AG09319 (cell line): ENCODE results near the gene TMEM52.

ENCODE experiments used
- DNase-seq: peaks from one replicate; pipeline ENCODE4 v3.0.0-alpha.2; 2010; ENCODE audit warnings: low read depth; ENCODE audit errors: extremely low read depth
- TF ChIP-seq, protein P1 (sequence below): IDR thresholded peaks from 2 replicates; pipeline ENCODE4 v1.5.1; 2011; ENCODE audit warnings: low read depth, mild to moderate bottlenecking, inconsistent platforms, low read length, moderate library complexity

TMEM52 gene

GRCh38 chr1:1962752-1963151 is 43.7 kb upstream of the TMEM52 start:
- TF ChIP-seq, protein P1, sequence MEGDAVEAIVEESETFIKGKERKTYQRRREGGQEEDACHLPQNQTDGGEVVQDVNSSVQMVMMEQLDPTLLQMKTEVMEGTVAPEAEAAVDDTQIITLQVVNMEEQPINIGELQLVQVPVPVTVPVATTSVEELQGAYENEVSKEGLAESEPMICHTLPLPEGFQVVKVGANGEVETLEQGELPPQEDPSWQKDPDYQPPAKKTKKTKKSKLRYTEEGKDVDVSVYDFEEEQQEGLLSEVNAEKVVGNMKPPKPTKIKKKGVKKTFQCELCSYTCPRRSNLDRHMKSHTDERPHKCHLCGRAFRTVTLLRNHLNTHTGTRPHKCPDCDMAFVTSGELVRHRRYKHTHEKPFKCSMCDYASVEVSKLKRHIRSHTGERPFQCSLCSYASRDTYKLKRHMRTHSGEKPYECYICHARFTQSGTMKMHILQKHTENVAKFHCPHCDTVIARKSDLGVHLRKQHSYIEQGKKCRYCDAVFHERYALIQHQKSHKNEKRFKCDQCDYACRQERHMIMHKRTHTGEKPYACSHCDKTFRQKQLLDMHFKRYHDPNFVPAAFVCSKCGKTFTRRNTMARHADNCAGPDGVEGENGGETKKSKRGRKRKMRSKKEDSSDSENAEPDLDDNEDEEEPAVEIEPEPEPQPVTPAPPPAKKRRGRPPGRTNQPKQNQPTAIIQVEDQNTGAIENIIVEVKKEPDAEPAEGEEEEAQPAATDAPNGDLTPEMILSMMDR: no peak
- DNase-seq: no peak

- DNase-seq: no peak
- TF ChIP-seq, protein P1: no peak
Observed at GRCh38 chr1:1960480-1961196, 41.6 kb upstream of the TMEM52 start.

DNA sequence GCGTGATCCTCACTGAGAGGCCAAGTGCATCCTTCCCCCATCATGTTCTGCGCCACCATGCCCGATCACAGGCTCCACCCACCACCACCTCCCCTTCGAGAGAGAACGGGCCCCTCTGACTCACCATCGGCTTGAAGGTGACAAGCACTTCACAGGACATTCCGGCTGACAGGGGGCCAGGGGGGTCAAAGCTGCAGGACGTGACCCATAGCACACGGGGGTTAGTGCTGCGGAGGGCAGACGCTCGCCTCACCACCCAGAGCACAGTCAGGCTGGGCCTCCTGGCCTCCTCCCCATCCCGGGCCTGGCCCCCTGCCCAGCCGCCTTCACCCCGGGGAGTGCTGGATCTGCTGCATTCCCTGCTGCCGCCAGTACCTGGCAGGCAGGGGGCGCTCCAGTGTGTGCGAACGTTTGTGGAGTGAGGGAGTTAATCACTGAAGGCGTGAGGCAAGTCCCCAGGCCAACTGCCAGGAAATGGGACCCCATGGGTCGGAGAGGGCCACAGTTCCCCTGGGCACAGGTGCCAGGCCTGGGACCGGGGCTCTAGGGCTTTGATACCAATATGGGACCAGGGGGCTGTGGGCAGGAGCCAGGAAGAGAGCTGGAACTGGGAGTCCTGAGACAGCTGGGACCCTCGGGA is 40.9 kb upstream of the TMEM52 start:
- no peak for DNase-seq
- TF ChIP-seq, protein P1: peak; percentile 65

GRCh38 chr1:1959459-1959839 is 40.4 kb upstream of the TMEM52 start:
- DNase-seq: no peak
- TF ChIP-seq, protein P1: no peak

DNA sequence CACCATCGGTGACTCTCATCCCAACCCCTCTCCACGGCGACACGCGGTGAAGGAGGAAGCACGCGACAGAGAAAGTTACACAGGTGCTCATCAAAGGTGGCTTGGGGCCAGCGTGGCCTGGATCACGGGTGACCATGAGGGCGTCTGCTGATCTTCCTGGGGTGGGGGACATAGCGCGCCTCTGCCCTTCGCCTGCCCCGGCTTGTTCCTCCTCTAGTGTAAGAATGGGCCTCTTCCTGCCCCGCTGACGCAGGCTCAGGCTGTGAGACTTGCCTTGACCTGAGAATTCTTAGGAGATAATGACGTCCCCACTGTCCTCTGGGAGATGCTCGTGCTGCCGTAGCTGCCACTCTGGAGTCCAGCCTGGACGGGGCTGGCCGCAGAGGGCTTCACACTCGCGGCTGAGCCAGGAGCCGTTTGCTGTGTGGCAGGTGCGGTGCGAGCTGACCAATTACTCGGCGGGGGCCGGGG is 39.0 kb upstream of the TMEM52 start:
- no peak for DNase-seq
- TF ChIP-seq, protein P1: no peak

DNA sequence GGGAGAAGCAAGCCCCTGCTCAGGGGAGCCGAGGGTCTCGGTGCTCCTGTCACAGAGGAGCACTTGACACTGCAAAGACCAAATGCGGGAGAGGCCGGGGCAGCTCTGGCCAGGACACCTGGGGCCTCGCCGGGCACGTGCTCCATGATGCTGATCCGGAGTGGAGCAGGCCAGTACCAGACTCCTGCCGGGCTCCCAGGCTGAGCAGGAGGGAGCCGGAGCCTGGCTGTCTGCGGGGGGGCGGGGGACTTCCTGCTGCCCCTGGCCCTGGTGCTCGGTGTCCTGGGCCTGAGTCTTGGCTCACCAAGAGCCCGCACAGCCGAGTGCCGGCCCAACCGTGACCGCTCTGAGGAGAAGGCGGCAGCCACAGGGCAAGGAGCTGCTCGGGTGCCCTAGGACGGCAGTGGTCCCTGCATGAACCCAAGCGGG is 38.5 kb upstream of the TMEM52 start:
- TF ChIP-seq, protein P1: no peak
- DNase-seq: no peak
